GM19438 (cell line): ENCODE data around the gene B4GALNT2.
"Not testable (repeated sequence)": the region's sequence is repeated elsewhere in the genome, so short reads cannot be mapped to it uniquely, and the experiment has no call there.

Experiments
- ATAC-seq: cut with Tn5 transposase; IDR thresholded peaks from one replicate; pipeline ENCODE4 v1.9.1; 2021; ENCODE audit warnings: low read depth; ENCODE audit not compliant: unreplicated experiment

Gene B4GALNT2

DNA sequence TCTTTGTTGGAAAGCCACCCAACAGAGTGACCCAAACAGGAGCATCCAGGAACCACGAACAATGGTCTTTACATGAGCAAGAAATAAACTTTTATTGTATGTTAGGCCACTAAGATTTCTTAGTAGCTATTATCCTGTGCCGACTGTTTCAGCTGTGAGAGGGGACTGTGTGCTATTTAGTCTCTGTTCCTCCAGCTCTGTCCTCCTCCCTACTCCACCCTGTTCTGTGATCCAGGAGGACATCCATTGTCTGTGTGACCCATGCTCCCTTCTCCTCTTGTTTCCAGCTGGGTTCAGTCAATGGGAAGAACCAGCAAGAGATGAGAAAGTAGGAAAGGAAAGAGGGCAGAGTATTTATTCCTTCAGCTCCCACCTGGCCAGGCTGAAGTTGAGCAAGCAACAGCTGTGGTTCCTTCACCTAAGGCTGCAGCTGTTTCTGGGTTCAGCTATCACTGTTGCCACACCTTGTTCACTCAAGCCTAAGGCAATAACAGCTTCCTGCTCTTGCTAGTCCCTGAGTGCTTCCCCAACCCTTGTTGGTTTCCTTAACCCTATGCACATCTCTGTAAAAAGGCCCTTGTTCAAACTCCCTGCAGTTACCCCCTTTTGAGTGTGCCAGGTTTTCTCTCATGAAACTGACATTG lies 14.9 kb upstream of the B4GALNT2 start:
- ATAC-seq, result no peak

DNA sequence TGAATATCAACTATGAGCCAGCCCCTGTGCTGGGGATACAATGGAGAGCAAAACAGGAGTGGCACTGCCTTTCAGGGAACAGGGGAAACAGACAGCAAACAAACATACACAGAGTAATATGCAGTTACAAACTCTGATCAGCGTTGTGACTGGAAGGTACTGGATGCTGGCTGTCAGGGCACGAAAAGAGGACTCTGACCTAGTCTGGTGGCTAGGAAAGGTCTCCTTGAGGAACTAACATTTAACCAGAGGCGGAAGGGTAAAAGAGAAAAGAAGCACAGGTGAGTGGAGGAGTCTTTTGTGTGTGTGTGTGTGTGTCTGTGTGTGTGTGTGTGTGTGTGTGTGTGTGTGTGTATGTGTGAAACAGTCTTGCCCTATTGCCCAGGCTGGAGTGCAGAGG lies 12.4 kb upstream of the B4GALNT2 start:
- ATAC-seq, result no peak

DNA sequence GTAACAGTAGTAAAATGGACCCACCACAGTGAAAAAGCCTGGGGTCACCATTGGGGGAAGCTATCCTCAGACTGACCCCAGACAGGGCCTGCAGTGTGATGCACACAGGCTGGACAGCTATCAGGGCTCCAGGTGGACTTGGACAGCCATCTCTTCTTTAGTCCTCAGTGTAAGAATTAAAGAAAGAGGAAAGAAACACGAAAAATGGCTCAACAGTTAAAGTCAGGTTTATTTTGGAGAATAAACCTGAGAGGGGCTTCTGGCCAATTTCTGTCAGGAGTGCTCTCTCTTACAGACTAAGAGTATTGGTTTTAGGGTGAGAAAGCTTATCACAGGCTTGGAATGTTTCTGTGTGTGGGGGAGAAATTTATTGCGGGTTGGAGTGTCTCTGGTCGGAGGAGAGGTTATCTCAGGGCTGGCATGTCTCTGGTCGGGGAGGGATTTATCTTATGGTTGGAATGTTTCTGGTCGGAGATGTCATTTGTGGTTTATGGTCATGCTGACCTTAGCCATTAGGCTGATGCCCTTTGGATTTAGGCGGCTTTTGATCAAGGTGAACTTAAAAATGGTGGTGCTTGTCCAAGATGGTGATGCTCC lies 10.8 kb upstream of the B4GALNT2 start:
- no peak for ATAC-seq

DNA sequence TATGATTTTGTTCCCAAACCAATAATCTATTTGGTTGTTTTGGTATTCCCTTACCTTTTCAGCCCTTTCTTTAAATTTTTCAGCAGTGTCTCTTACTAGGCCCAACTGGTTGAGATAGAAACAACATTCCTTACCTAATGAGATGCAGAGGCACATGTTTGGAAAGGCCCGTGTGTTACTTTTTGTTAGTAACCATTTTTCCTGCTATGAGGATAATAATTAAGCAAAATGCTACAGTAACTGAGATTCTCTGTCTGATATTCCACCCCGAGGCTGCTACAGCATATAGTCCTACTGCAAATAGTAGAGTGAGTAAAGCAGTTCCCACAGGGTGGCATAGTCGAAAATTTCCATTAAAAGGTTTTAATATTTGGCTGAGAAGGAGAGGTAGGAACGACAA lies 10.0 kb upstream of the B4GALNT2 start:
- ATAC-seq, result no peak

DNA sequence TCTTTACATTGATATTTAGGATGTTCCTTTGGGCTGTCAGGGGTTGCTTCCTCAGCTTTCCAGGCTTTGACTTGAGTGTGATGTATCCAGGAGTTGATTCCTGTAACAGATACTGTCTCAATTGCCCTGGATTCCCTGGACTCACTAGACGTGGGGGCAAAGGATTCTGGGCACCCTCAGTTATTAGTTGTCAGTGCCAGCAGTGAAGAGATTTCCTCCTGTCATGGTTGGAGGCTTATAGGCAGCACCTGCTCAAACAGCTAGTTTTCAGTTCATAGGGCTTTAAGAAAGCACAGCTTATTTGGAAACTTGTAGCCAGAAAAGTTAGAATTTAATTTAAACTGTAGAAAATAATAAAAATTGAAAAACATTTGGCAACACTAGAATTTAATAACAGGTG lies 9.5 kb upstream of the B4GALNT2 start:
- no peak for ATAC-seq

DNA sequence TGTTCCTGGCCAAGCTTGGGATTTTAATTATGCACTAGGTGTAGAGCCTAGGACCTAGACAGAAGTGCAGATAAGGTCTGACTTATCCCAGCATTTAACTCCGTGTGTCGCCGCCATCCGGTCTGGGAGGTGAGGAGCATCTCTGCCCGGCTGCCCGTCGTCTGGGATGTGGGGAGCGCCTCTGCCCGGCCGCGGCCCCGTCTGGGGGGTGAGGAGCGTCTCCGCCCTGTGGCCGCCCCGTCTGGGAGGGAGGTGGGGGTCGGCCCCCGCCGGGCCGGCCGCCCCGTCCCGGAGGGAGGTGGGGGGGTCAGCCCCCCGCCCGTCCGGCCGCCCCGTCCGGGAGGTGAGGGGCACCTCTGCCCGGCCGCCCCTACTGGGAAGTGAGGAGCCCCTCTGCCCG lies 7.1 kb upstream of the B4GALNT2 start:
- ATAC-seq, result no peak

DNA sequence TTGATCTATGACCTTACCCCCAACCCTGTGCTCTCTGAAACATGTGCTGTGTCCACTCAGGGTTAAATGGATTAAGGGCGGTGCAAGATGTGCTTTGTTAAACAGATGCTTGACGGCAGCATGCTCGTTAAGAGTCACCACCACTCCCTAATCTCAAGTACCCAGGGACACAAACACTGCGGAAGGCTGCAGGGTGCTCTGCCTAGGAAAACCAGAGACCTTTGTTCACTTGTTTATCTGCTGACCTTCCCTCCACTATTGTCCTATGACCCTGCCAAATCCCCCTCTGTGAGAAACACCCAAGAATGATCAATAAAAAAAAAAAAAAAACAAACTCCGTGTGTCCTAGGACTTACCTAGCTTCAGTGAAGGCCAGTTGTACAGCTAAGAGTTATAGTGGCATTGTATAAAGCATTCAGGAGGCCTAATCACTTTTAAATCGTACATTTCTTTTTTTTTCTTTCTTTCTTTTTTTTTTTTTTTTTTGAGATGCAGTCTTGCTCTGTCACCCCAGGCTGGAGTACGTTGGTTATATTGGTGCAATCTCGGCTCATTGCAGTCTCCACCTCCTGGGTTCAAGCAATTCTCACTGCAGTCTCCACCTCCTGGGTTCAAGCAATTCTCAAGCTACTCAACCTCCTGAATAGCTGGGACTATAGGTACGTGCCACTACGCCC lies 6.2 kb upstream of the B4GALNT2 start:
- ATAC-seq, result not testable (repeated sequence)

DNA sequence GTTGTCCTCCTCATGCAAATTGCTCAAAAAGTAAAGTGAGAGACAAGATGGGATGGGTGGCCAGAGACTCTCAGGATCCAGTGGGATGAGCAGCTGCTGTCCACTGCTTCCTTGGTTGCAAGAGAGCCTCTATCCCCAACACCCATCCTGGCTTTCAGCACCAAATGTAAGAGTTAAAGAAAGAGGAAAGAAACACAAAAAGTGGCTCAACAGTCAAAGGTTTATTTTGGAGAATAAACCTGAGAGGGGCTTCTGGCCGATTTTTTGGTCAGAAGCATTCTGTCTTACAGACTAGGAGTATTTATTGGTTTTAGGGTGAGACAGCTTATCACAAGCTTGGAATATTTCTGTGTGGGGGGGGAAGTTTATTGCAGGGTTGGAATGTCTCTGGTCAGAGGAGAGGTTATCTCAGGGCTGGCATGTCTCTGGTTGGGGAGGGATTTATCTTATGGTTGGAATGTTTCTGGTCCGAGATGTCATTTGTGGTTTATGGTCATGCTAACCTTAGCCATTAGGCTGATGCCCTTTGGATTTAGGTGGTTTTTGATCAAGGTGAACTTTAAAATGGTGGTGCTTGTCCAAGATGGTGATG lies 3.1 kb upstream of the B4GALNT2 start:
- not testable (repeated sequence) for ATAC-seq

DNA sequence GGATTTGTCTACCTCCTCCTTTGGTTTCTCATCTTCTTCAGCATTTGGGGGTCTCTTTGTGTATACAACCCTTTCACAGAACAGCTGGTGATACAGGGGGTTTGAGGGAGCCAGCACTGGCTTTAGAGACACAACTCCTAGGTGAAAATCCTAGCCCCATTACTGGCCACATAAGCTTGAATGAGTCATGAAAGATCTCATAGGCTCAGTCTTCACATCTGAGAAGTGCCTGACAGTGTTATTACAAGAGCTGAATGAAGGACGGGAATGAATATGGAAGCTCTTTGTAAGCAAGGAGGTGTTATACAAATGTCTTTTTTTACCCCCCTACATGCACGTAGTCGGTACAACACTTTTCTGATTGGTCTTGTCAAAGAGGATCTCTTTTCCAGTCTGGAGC lies 1.7 kb upstream of the B4GALNT2 start:
- no peak for ATAC-seq

DNA sequence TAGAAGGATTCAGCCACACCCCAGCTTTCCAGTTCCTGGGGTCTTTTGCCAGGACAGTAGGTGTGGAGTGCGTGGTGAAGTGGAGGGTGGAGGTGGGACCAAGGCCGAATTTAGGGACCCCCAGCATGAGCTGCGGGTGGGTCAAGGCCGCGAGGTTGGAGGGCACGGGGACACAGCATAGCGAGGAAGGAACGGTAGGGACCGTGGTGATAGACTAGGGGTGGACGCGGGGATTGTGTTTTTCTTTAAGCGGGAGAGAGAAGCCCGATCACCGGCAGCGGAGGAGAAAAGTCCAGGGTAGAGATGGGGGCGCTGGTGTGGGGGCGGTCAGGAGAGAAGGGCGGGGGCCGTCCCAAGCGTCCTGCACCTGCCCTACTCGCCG lies 261 bp upstream of the B4GALNT2 start:
- no peak for ATAC-seq

DNA sequence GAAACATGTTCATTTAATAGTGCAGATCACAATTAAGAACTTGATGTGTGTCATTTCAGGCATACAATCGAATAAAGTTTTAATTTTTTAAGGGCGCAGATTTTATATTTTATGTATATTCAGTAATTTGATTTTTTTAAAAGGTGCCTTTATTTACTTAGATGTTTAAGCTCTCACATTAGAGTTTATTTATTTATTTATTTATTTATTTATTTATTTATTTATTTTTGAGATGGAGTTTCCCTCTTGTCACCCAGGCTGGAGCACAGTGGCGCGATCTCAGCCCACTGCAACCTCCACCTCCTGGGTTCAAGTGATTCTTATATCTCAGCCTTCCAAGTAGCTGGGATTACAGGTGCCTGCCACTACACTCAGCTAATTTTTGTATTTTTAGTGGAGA lies 3.8 kb downstream of the B4GALNT2 start:
- no peak for ATAC-seq

DNA sequence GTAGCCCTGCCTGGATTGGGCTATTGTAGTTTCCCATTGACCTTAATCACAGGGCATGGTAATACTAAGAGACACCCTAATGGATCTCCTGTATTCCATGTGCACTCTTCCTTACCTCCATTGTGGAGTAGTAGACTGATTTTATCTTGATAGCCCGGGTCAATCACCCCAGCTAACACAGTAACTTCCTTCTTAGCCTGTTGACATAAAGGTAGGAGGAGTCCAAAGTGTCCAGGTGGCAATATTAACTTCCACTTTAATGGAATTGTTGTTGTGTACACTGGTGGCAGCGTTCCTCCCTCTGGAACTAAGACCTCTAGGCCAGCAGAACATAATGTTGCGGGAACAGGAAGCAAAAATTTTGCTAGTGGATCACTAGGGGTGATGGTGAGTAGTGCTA lies 13.1 kb downstream of the B4GALNT2 start:
- not testable (repeated sequence) for ATAC-seq

DNA sequence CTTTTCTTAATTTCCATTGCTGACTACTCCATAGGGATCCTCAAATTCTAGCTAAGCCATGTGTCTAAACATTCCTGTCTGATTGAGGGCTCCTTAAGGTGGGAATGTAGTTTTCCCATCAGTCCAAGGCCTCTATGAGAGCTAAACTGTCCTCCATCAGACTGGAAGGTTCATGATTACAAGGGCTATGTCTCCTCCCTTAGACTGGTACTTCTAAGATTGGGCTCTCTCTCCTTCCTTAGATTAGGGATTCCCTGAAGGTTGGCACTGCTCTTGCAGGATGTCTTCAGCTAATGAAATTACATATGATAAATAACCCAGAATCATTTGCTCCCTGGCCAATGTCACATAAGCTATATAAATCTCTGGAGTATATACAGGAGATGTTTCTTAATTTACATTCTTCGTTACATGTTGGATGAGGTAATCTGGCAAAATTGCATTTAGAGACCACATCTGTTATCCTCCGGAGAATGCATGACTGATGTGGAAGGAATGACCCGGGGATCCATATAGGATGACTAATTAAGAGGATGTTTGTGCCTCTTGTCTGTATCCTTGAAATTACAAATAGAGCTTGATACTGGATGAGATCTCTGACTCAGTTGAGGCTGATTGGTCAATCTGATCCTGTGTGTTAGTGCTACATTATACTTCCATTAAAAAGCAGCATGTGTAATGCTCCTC lies 14.2 kb downstream of the B4GALNT2 start:
- no peak for ATAC-seq

DNA sequence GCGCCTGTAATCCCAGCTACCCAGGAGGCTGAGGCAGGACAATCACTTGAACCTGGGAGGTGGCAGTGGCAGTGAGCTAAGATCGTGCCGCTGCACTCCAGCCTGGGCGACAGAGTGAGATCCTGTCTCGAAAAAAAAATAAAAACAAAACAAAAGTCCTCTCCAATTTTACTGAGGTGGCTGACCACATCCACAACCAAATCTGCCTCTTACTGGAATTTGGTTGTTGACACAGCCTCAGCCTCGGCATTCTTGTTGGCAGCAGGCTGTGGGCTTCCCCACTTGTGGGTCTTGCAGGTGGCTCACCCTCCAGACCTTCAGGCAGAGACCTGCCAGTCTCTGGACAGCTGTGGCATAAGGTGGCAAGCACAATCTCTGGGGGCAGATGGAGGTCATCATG lies 15.6 kb downstream of the B4GALNT2 start:
- ATAC-seq, result no peak

DNA sequence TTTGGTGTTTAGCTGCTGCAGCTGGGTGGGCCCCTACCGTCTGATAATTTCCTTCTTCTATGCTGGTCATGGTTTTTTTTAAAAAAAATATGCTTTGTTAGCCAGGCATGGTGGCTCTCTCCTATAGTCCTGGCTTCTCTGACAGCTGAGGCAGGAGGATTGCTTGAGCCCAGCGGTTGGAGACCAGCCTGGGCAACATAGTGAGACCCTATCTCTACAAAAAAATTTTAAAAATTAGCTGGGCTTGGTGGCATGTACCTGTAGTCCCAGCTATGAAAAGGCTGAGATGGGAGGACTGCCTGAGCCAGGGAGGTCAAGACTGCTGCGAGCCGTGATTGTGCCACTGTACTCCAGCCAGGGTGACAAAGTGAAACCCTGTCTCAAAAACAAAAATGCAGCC lies 19.4 kb downstream of the B4GALNT2 start:
- ATAC-seq, result no peak

DNA sequence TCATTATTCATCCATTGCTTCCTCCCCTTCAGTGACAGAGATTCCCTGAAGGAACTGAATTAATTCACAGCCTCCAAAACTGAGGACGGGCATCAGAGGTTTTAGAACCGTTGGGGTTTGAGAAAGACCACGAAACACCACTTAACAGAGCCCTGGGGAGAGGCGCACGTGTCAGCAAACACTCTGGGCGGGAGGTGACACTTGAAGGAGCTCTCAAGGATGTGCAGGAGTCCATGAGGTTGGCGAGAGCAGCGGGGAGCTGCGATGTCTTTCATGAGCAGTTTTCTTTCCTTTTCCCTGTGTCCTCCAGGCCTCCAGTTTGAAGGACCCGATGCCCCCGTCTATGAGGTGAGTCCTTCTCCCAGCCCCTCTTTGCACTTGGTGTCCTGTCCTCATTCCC lies 23.7 kb downstream of the B4GALNT2 start:
- ATAC-seq, result no peak

DNA sequence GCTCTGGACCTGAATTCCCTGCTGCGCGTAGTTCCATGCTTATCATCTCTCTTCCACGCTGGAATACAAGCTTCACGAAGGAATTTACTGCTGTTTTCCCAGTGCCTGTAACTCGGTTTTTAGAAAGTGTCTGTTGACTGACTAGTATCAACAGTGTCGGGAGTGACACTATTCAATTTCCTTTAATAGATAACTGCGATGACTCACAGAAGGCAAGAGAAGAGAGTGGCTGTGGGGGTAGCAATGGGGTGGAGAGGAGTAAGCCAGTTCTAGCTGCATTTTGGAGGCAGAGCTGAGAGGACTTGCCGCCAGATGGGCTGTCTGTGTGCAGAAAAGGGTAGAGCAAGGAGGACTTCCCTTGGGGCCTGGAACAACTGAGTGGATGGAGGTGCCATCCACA lies 25.2 kb downstream of the B4GALNT2 start:
- ATAC-seq, result no peak

DNA sequence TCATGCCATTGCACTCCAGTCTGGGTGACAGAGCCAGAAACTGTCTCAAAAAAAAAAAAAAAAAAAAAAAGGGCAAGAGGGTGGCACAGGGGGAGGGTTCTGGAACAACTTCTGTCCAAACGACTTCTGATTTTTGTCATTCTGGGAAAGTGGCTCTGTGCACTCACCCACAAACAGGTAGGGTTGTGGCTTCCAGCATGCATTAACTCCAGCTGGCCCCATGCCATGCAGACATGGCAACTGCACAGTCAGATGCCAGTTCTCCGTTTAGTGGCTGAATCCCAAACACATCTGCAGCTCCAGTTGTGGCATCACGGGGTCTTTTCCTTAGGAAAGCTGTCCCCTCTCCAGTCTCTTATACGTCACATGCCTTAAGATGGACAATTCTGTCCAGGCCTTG lies 30.3 kb downstream of the B4GALNT2 start:
- no peak for ATAC-seq

DNA sequence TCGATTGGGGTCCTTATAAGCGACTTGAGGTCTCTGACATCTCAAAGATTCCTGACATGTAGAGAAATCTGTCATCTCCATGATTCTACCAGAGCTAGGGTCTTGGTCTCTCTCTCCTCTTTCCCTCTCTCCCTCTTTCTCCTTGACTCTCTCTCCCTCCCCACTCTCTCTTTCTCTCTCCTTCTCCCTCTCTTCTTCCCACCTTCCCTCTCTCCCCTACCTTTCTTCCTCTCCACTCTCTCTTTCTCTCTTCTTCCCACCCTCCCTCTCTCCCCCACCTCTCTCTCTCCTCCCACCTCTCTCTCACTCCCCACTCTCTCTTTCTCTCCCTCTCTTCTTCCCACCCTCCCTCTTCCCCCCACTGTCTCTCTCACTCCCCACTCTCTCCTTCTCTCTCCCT lies 32.6 kb downstream of the B4GALNT2 start:
- no peak for ATAC-seq

DNA sequence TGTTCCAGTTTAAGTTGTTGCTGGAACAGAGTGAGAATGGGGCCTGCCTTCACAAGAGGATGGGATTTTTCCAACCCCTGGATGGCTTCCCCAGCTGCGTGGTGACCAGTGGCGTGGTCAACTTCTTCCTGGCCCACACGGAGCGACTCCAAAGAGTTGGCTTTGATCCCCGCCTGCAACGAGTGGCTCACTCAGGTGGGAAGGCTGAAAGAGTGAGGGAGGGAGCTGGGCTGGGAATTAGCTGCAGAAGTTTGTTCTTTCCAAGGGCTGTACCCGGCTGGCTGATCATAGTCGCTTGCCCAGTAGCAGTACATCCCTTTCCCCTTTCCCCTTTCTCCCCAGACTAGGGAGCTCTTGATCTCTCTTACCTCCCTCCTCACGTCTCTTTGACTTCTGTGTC lies 36.1 kb downstream of the B4GALNT2 start:
- ATAC-seq, result no peak

DNA sequence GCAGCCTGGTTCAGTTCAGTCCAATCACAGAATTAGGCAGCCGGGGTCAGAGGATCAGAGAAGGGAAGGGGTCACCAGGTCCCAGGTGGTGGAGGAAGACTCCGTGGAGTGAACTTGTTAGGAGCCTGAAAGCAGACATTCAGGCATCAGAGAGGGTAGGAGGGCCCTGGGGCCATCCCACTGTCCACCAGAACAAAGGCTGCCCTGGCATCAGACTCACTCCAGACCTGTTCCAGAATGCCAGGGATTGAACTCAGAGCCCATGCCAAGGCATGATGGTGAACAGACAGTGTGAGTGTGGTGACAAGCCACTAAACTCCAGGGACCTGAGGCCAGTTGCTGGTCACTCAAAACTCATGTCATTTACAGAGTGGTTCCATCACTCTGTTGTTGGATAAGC lies 37.6 kb downstream of the B4GALNT2 start:
- ATAC-seq, result no peak
